Spleen (tissue), 11 donors: ENCODE results near the gene ME3. TPM values are rescaled to one million over a fixed set of nuclear protein-coding genes. Genes with fewer than 3 reads are reported as not detected.
"Not testable (repeated sequence)": the region's sequence is repeated elsewhere in the genome, so short reads cannot be mapped to it uniquely, and the experiment has no call there.

Experiments used
- DNase-seq: peaks from one replicate; pipeline ENCODE4 v3.0.0-alpha.2; 2020
- H3K27ac ChIP-seq, 8 donors: fragments of 200-600 bp; sonication (generic) in 7 of 8; 1 replicate in 4 of 8; 2 replicates in 4 of 8; pipeline versions ENCODE4 v1.5.0 to v1.8.0; 2016 to 2021; ENCODE audit warnings: inconsistent platforms in 4 of 8, mild to moderate bottlenecking in 4 of 8, moderate library complexity in 1 of 8
- H3K27me3 ChIP-seq, 7 donors: fragments of 200-600 bp; sonication (generic) in 6 of 7; replicated peaks in 1 of 7; 1 replicate in 4 of 7; 2 replicates in 3 of 7; pipeline versions ENCODE4 v1.5.0 to v1.8.0; 2016 to 2021; ENCODE audit warnings: inconsistent platforms in 3 of 7, mild to moderate bottlenecking in 1 of 7
- H3K36me3 ChIP-seq, 6 donors: fragments of 200-600 bp; sonication (generic) in 5 of 6; 1 replicate in 4 of 6; 2 replicates in 2 of 6; pipeline versions ENCODE4 v1.5.0 to v1.8.0; 2016 to 2021; ENCODE audit warnings: inconsistent platforms in 2 of 6
- H3K4me1 ChIP-seq, 6 donors: fragments of 200-600 bp; sonication (generic) in 5 of 6; 1 replicate in 3 of 6; 2 replicates in 3 of 6; pipeline versions ENCODE4 v1.5.0 to v1.8.0; 2016 to 2021; ENCODE audit warnings: inconsistent platforms in 3 of 6
- H3K4me3 ChIP-seq, 8 donors: fragments of 200-600 bp; sonication (generic) in 7 of 8; 1 replicate in 4 of 8; 2 replicates in 4 of 8; pipeline versions ENCODE4 v1.5.0 to v1.8.0; 2016 to 2021; ENCODE audit warnings: inconsistent platforms in 4 of 8, mild to moderate bottlenecking in 4 of 8, moderate library complexity in 2 of 8
- H3K9me3 ChIP-seq, 8 donors: fragments of 200-600 bp; sonication (generic) in 7 of 8; 1 replicate in 4 of 8; 2 replicates in 4 of 8; pipeline versions ENCODE4 v1.5.0 to v1.8.0; 2016 to 2021; ENCODE audit warnings: inconsistent platforms in 4 of 8
- POLR2A ChIP-seq, 3 donors: fragments of 450-650 bp; IDR thresholded peaks; one replicate each; pipeline ENCODE4 v1.5.1; 2017; ENCODE audit warnings: antibody characterized with exemption in 3 of 3, mild to moderate bottlenecking in 1 of 3
- POLR2AphosphoS5 ChIP-seq, 3 donors: sonication (generic); formaldehyde crosslinking; IDR thresholded peaks; one replicate each; pipeline ENCODE4 v1.5.1; 2017; ENCODE audit warnings: antibody characterized with exemption in 3 of 3
- WGBS, 5 donors: extraction: QIAGEN DNeasy Blood & Tissue Kit in 3 of 5; methylation state at CpG; one replicate each; pipeline versions ENCODE4 v1.1.5 to v1.1.7; 2013 to 2018; 5-methylcytosine and 5-hydroxymethylcytosine counted together
- intact Hi-C: fragments of 100-400 bp; cut with DNase I; formaldehyde crosslinking; loops from one replicate; pipeline ENCODE4 v1.15.0; 2023; ENCODE audit warnings: low total_unique reads
- polyA plus RNA-seq, 3 donors: library from polyadenylated mRNA; stranded (reverse); fragments of 200-250 nt; gene quantifications; one replicate each; pipeline ENCODE4 v1.2.1, GENCODE V29; 2013
- total RNA-seq, 7 donors: library from RNA; depleted of rRNA in 3 of 7; stranded (reverse); fragments of >200 nt in 3 of 7; fragmentation: NEBNext Ultra II Directional in 4 of 7; extraction: Animal tissue kit (Norgen Biotek cat#: 25700) in 4 of 7; gene quantifications; one replicate each; pipeline versions ENCODE4 v1.1.0 to v1.2.1, GENCODE V29; 2016 to 2021
- TF ChIP-seq, protein P1 (sequence below), 11 experiments: fragments of 200-600 bp in 7 of 11; fragments of 450-650 bp in 4 of 11; sonication (generic) in 4 of 11; IDR thresholded peaks in 8 of 11; conservative IDR thresholded peaks in 3 of 11; 1 replicate in 7 of 11; 2 replicates in 4 of 11; pipeline versions ENCODE4 v1.4.0 to v1.8.0; 2016 to 2021; ENCODE audit warnings: antibody characterized with exemption in 11 of 11, inconsistent platforms in 4 of 11, mild to moderate bottlenecking in 1 of 11
- donor health status: healthy with polysubstance abuse.
- donor health status: DM: no; HTN: no; CAD: no; lungs with moderate emphysema.
- donor health status: DM: no; HTN: no; CAD: no.
- donor health status: Bipolar disorder and iron deficiency.
- donor health status: healthy.
- donor health status: DM: no; HTN: no; CAD: no.
- donor health status: DM: yes; HTN: yes; CAD: no.

ME3 gene
- total and polyA plus RNA-seq, 10 donors: 6.4 to 25.9 (median 18.3) TPM

DNA sequence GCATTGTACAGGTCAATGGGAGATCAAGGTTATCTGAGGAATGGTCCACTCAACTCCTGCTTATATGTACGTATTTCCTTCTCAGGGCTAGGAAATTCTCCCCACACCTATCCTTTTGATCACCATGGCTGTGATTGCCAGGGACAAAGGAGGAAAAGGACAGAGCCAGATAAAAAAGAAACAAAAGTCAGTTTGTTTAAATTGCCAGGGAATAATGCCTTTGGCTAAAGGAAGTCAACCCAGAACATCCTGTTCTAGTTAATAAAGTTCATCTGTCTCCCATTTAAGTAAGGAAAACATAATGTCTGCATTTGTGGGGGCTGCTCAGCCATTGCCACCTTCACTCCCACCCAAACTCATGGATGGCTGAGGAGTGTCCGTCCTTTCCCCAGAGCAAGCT lies 124.7 kb downstream of the ME3 start:
- Histone ChIP-seq H3K9me3 (no peaks in the 10 kb centered on the region), H3K36me3 (no peaks in the 10 kb centered on the region), H3K4me3 (no peak overlapping the region), H3K4me1 (peaks cover 4 to 41% (median 15%) of the 10 kb centered on the region in 6 donors), H3K27me3 (no peaks in the 10 kb centered on the region), H3K27ac (peak overlapping the region in 7 of 8 donors; percentile 17 to 80 (median 74))
- WGBS, 5 donors: 64 to 86% (median 74%) methylated on average over 2 of the region's 2 CpGs
- no peak for DNase-seq
- intact Hi-C loops: no loop called here
- TF ChIP-seq, protein P1, sequence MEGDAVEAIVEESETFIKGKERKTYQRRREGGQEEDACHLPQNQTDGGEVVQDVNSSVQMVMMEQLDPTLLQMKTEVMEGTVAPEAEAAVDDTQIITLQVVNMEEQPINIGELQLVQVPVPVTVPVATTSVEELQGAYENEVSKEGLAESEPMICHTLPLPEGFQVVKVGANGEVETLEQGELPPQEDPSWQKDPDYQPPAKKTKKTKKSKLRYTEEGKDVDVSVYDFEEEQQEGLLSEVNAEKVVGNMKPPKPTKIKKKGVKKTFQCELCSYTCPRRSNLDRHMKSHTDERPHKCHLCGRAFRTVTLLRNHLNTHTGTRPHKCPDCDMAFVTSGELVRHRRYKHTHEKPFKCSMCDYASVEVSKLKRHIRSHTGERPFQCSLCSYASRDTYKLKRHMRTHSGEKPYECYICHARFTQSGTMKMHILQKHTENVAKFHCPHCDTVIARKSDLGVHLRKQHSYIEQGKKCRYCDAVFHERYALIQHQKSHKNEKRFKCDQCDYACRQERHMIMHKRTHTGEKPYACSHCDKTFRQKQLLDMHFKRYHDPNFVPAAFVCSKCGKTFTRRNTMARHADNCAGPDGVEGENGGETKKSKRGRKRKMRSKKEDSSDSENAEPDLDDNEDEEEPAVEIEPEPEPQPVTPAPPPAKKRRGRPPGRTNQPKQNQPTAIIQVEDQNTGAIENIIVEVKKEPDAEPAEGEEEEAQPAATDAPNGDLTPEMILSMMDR (IDR thresholded peaks at IDR 0.05 in 8 of 11, conservative IDR thresholded peaks at IDR 0.05 in 3 of 11): no peak
- TF ChIP-seq POLR2AphosphoS5 (IDR thresholded peaks at IDR 0.05) (no peak), POLR2A (IDR thresholded peaks at IDR 0.05) (no peak)

DNA sequence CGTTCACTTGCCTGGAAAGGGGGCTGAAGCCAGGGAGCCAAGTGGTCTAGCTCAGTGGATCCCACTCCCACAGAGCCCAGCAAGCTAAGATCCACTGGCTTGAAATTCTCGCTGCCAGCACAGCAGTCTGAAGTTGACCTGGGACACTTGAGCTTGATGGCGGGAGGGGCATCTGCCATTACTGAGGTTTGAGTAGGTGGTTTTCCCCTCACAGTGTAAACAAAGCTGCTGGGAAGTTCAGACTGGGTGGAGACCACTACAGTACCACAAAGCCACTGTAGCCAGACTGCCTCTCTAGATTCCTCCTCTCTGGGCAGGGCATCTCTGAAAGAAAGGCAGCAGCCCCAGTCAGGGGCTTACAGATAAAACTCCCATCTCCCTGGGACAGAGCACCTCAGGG lies 131.1 kb downstream of the ME3 start:
- DNase-seq, H3K27me3 ChIP-seq: not testable (repeated sequence)

DNA sequence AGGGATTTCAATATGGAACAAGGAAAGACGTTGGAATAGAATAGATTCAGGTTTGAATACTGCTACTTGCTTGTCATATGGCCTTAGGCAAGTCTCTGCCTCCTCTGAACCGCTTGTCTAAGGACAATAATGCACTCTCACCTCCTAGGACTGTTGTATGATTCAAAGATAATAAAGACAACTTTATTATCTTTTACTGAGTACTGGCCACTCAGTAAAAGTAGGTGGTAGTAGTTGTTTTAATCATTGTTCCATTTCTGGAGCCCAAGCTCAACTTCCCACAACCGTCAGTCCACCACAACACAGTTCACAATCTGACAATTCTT lies 134.2 kb downstream of the ME3 start:
- 75 to 91% (median 83%) methylated on average over 3 of the region's 3 CpGs for WGBS, 5 donors
- DNase-seq: no peak
- Histone ChIP-seq H3K27ac (no peak overlapping the region), H3K4me1 (no peaks in the 10 kb centered on the region), H3K9me3 (peaks cover 0 to 4% (median 0%) of the 10 kb centered on the region in 8 donors), H3K36me3 (no peaks in the 10 kb centered on the region), H3K4me3 (no peak overlapping the region), H3K27me3 (no peaks in the 10 kb centered on the region)
- TF ChIP-seq, protein P1 (IDR thresholded peaks at IDR 0.05 in 8 of 11, conservative IDR thresholded peaks at IDR 0.05 in 3 of 11): no peak
- TF ChIP-seq POLR2AphosphoS5 (IDR thresholded peaks at IDR 0.05): no peak
- no peak for TF ChIP-seq POLR2A (IDR thresholded peaks at IDR 0.05)
- intact Hi-C loops: no loop called here

More for the DNA sequence above, 131.1 kb downstream of the ME3 start:
- H3K36me3 ChIP-seq, H3K4me1 ChIP-seq, intact Hi-C loops, H3K27ac ChIP-seq, H3K4me3 ChIP-seq, H3K9me3 ChIP-seq: not testable (repeated sequence)
- 63 to 92% (median 87%) methylated on average over 2 to 3 of the region's 3 CpGs for WGBS, 5 donors

DNA sequence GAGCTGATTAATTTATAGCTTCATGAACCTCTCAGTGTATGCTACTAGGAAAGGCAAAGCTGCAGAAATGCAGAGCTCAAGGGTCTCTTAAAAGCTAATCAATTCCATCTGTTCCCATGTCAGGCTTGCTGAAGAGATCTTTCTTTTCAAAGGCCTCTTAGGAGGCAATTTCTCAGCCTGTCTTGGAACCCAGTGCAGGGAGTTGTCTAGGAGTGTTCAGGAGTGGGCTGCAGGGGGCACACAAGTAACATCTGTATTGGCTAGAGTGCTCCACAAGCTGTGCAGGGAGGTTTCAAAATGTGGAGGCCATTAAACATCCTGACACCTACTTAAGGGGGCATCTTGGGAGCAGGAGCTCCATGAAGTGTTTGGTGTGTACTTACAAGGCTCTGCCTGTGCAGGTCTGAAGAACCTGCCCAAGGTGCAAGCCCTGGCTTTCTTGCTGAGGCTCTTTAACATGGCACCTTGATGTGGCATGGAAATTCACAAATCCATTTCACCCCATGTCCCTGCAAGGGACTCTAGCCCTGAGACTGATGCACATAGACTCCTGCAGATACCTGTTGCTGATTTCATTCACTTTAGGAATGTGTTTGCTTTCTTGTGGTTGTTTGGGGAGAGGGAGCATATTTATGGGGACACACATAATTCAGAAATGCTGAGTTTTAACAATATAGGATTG lies 134.7 kb downstream of the ME3 start:
- intact Hi-C loops: no loop called here
- H3K4me1 ChIP-seq: no peaks in the 10 kb centered on the region
- no peak overlapping the region for H3K27ac ChIP-seq
- DNase-seq: no peak
- no peaks in the 10 kb centered on the region for H3K27me3 ChIP-seq
- H3K4me3 ChIP-seq: no peak overlapping the region
- no peaks in the 10 kb centered on the region for H3K36me3 ChIP-seq
- TF ChIP-seq POLR2A (IDR thresholded peaks at IDR 0.05) (no peak), POLR2AphosphoS5 (IDR thresholded peaks at IDR 0.05) (no peak)
- TF ChIP-seq, protein P1 (IDR thresholded peaks at IDR 0.05 in 8 of 11, conservative IDR thresholded peaks at IDR 0.05 in 3 of 11): no peak
- peaks cover 0 to 4% (median 0%) of the 10 kb centered on the region in 8 donors for H3K9me3 ChIP-seq

DNA sequence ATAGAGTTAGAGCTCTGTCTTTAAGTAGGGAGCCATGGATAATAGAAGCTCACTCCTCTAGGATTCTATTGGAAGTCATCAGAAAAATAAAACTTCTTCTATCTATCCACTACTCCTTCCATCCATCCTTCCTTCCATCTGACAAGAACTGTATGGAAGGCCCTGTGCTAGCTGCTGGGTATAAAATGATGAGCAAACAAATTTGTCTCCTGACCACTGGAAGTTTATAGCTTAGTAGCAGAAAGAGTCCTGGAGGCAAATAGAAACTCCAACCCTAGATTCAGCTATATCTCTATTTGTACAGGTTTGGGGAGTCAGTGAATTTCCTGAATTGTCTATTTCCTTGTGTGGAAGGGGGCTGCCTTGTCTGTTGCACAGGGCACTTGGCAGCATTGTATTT lies 136.6 kb downstream of the ME3 start:
- Histone ChIP-seq H3K9me3 (peaks cover 0 to 4% (median 0%) of the 10 kb centered on the region in 8 donors), H3K27me3 (no peaks in the 10 kb centered on the region), H3K4me1 (no peaks in the 10 kb centered on the region), H3K36me3 (no peaks in the 10 kb centered on the region), H3K4me3 (no peak overlapping the region), H3K27ac (no peak overlapping the region)
- intact Hi-C loops: no loop called here
- DNase-seq: no peak
- TF ChIP-seq POLR2AphosphoS5 (IDR thresholded peaks at IDR 0.05) (no peak), POLR2A (IDR thresholded peaks at IDR 0.05) (no peak)
- TF ChIP-seq, protein P1 (IDR thresholded peaks at IDR 0.05 in 8 of 11, conservative IDR thresholded peaks at IDR 0.05 in 3 of 11): no peak
